Retina (tissue), 1 donor: ENCODE data around the gene DBH.

ENCODE experiments used
- DNase-seq: peaks from one replicate; pipeline ENCODE4 v3.0.0-alpha.2; 2016

The DBH gene

DNA sequence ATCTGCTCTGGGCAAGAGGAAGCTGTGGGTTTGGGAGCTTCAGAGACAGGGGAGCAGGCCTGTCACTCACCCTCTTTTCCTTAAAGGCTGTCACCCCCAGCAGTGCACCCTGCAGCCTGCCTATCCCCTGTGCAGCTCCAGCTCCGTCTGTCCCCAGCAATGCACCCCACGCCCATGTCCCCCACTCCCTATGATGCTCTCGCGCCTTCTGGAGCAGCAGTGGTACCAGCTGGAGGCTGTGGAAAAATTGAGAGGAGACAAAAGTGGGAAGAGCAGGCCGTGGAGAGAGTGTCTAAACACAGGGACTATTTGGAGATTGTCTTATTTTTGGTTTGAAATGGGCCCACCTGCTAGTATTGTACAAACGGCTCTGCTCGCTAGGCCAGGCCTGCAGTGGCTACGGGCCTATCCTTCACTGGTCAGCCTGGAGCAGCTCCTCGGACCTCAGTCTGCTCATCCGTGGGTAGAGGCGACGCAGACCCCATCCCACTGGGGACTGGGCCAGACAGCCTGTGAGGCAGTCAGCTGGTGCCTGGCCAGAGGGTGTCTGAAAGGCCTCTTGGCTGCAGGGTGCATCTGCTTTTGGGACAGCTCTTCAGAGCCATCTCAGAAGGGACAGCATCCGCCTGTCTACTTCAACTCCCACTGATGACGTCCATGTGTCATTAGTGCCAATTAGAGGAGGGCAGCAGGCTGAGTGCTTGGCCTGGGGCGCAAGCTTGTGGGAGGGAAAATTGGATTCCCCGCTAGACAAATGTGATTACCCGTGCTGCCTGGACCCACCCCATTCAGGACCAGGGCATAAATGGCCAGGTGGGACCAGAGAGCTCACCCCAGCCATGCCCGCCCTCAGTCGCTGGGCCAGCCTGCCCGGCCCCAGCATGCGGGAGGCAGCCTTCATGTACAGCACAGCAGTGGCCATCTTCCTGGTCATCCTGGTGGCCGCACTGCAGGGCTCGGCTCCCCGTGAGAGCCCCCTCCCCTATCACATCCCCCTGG lies at the start of gene DBH:
Gene DBH (plus strand): TSS at position 831 of the 999 bp plus-strand sequence. CDS start 9 bp downstream, at position 840.
- DNase-seq = no peak

DNA sequence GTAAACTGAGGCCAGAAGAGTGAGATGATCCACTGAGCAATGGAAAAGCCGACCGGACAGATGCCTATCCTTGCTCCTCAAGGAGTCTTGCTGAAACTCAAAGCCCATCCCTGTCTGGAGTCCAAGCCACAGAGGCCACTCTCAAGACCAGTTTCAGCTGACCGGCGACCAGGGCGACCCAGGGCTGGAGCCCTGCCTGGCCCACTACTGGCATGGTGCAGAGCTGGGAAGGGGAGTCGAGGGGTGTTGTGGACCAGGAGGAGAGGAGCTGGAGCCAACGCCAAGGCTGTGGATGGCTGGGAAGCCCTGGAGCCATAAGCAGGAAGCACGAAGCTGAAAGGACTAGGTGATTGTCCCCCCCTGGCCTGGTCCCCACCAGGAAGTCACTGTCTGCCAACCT lies 49.1 kb upstream of the DBH start:
- DNase-seq = no peak

DNA sequence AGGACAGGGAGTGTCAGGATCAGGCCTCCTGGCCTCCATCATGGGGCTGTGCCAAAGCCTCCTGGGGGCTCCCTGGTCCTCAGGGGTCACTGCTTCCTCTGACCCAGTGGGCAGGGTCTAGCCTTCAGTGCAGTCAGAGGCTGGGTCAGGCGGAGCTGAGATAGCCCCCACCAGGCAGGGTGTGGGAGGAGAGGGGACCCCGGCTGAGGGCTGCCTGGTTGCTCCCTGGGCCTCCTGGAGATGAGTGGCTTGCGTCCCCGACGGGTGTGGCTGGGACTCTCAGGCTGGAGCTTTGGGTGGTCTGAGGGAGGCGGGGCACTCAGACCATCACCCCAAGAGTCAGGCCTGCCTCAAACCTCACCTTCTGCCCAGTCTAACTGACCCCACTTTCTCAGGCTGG lies 48.7 kb upstream of the DBH start:
- DNase-seq = no peak

DNA sequence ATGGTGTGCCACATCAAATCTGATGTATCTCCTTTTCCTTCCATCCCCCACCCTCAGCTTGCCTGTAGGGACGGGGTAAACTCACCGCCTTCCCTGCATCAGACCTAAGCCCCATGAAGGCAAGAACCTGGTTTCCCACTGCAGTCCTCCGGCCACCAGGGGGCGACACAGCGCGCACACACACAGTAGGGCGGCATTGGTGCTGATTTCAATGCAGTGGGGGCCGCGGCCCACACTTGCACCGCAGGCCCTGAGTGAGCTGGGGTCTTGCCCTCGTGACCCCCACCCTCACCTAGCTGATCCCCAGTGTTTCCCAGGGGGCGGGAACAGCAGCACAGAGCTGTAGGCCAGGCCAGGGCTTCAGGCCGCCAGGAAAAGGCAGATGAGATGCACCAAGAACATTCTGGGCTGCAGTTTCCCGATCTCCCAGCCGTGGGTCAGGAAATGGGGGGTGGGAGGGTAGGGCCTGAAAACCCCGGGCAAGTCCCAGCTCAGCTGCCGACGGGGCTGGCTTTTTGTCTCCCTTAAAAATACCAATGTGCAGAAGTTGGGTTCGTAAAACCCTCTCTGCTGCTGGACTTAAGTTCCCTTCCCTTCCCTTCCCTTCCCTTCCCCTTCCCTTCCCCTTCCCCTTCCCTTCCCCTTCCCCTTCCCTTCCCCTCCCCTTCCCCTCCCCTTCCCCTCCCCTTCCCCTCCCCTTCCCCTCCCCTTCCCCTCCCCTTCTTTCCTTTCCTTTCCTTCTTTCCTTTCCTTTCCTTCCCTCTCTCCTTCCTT lies 46.5 kb upstream of the DBH start:
- DNase-seq = no peak

DNA sequence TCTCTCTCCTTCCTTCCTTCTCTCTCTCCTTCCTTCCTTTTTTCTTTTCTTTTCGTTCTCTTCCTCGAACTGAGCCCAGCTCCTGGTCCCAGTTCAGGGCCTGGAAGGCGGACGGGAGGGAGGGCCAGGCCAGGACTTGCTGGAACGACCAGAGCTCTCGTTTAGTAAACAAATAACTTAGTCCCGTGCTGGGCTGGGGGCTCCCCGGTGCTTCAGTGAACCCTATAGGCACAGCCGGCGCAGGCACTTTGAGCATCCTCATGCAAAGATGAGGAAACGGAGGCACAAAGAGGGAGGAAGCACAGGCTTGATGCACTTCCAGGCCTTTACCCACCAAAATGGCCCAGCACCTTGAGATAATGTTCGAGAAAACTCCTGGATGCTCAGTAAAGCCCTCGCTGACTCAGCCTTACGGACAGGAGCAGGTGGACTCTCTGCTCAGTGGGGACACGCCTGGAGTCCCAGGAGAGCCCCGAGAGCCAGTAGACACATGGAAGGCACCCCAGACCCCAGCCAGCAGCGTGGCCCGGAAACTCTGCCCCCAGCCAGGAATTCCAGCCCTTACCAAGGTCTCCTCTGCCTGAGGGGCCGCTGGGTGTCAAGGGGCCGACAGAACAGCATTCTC lies 45.8 kb upstream of the DBH start:
- no peak for DNase-seq

DNA sequence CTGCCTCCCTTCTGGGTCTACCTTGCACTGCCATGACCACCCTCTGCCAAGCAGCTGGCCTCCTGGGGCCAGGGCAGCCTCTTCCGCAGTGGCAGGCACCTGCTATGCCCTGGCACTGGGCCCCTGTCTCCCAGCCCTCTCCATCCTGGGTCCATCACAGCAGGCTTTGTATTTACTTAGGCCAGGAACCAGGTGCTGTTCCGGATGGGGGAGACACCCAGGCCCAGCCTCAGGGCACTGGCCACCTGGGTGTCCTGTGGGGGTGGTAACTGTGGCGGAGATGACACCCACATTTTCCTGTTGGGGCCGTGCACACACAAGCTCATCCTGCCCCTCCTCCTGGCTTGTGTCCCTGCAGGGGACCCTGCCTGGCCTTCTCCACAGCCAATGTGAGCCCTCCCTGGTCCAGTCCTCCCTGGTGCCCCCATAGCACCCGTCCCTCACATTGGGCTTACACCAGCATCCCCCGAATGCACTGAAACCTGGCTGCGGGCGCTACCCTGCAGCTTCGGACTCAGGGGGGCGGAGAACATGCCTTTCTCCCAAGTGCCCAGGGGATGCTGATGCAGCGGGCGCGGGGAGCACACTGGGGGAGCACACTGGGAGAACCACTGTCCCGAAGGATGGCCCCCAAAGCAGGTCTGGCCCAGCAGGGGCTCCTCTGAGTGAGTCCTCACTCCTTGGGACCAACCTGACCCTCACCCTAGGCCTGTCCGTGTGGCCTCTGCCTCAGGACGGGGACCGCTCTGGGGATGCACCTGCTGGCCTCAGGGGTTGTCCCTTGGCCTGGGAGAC lies 44.9 kb upstream of the DBH start:
- no peak for DNase-seq

DNA sequence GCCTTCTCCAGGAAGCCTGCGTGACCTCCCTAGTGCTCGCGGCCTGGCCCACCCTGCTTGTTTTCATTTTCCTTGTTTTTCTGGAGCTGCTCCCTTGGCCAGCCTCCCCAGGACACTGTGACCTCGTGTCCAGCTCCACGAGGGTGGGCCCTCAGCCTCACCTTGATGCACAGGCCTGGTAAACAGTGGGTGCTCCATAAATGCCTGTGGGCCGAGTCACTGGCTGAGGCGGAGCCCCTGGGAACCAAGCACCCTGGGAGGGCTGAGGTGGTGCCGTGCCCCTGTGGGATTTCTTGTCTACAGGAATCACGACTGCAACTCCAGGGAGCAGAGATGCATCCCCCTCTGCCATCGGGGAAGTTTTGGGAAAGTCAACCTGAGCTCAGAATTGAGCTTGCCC lies 44.2 kb upstream of the DBH start:
- DNase-seq = no peak

DNA sequence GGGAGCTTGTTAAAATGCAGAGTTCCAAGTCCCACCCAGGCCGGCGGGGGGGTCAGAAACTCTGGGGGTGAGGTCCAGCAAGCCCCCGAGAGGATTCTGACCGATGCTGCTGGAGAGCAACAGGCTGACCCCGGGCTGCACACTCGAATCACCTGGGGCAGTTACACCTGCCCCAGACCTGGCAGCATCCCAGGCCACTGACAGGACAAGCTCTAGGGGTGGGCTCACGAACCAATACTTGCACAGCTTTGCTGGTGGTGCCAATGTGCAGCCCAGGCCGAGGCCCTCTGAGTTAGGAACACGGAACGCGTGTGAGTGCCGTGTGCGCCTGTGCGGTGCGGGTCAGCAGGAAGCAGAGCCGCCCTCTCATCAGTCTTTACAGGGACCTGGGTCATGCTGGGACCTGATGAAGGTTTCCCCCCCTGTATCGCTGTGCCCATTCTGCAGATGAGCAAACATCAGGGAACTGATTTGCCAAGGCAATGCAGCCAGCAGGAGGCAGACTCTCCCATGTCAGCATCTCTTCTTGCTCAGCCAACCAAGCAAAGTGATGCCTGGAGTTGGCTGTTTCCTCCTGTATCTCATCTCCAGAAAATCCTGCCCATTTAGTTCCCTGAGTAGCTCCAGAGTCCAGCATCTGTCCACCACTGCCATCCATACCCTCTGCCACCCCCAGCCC lies 43.3 kb upstream of the DBH start:
- no peak for DNase-seq

DNA sequence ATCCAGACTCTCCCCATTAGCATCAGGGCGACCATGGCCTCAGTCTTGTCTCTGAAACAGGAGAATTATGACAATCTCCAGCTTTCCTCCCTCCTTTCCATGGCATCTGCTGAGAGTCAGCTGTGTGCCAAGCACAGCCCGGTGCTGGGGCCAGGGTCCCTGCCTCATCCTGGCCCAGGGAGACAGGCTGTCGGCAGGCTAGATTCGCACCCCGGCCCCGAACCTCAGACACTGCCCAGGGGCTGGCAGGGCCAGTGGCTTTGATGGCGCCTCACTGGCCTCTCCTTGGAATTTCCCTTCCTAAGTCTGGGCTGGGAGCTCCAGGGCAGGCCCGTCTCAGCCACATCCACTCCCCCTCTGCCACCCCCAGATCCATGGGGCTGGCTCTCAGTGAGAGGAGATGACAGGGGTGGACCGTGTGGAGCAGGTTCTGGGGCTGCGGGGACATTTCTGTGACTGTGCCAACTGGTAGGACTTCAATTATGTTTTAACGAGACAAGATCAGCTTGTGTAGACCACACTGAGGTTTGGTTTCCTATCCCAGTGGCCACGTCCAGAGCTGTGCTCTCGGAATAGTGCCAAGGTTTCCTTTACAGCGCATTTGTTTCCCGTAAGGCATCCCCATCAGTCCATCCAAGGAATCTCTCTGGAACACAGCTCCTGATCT lies 42.4 kb upstream of the DBH start:
- DNase-seq = no peak

DNA sequence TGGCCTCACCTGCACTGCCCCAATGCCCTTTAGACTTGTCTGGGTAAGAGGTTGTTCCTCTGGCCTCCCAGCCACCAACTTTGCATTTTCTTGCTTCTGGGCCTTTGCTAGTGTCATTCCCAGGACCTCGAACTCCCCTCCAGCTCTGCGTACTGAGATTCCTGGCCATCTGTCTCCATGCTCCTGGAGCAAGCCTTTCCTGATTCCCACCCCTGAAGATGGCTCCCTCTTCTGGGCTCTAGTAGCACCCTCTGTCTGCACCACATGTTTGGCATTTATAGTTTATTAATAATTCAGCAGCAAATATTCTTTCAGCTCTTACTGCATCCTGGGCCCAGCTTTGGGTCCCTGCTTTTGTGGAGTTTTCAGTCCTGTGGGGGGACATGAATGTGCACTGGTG lies 41.9 kb upstream of the DBH start:
- DNase-seq = no peak

DNA sequence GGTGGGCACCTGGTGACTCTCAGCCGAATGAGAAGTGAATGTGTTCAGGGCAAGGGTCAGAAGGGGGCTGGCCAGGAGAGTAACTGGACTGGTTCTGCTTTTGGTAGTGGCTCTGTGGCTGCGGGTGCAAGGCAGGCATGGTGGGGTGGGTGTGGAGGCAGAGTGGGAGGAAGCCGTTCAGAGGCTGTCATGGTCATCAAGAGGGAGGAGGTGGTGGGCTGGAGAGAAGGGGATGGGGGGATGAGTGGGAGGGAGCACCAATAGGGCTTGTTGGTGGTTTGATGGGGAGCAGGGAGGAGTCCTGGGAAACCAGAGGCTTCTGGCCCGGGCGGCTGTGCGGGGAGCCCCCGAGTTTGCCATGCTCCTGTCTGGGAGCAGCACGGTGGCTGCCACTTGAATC lies 40.3 kb upstream of the DBH start:
- DNase-seq = no peak

DNA sequence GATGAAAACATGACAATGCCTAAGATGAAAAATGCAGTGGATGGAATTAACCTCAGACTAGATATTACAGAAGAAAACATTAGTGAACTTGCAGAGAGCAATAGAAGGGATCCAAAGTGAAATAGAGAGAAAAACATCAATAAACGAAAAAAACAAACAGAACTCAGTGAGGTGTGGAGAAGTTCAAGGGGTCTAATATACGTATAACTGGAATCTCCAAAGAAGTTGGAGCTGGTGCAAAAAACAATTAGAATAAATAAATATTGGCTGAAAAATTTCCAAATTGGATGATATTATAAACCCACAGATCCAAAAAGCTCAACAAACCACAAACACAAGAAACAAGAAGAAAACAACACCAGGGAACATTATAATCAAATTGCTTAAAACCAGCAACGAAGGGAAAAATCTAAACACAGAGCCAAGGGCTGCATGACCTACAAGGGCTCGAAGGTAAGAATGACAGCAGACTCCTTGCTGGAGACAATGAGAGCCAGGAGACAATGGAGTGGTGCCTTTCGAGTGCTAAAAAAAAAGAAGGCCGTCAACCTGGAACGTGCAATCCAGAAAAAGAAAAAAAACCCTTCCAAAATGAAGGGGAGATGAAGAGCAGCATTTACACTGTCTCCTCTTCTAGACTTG lies 38.7 kb upstream of the DBH start:
- no peak for DNase-seq

DNA sequence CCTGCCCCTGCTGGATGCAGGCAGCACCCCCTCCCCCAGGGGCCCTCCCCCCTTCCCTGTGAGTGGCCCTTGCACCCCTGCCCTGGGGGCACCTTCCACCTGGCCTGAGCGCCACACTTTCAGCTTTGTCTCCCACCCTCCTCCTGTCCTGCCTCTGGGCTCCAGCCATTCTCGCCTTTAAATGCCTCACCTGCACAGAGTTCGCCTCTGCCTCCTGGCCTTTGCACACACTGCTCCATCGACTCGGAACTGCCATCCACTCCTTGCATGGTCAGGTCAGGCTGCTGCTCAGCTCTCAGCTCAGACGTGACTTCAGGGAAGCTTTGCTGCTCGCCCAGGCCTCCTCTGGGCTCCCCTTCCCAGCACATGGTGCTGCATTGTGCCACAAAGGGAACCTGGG lies 37.2 kb upstream of the DBH start:
- DNase-seq = no peak

DNA sequence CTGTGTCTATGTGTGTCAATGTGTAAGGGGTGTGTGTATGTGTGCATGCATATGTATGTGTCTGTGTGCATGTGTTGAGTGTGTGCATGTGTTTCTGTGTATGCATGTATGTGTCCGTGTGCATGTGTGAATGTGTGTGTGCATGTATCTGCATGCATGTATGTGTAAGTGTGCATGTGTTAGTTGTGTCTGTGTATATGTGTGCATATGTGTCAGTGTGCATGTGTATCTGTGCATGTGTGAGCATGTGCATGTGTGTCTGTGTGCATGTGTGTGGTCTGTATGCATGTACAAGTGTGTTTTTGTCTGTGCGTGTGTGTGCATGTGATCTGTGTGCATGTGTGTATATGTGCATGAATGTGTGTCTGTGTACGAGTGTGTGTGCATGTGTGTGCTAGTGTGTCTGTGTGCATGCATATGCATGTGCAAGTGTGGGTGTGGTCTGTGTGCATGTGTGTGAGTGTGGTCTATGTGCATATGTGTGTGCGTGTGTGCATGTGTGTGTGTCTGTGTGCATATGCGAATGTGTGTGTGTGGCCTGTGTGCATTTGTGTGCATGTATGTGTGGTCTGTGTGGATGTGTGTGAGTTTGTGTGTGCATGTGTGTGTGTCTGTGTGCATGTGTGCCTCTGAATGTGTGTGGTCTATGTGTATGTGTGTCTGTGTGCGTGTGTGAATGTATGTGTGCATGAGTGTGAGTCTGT lies 36.5 kb upstream of the DBH start:
- no peak for DNase-seq

DNA sequence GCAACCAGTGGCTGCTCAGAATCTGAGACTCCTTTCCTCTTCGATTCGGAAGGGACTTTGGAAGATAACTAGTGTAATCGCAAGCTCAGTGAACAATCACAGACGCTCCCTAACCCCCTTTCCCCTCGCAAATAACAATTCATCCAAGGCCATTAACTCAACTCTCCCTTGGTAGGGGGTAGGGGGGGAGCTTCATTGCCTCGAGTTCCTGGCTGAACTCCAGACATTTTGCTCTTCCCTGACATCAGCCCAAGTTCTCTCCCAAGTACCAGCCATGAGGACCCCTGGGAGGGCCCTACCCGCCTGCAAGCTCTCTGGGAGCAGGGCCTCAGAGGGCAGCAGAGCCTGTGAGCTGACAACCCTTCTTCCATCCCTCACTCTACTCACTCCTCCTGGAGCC lies 35.4 kb upstream of the DBH start:
- DNase-seq = no peak

DNA sequence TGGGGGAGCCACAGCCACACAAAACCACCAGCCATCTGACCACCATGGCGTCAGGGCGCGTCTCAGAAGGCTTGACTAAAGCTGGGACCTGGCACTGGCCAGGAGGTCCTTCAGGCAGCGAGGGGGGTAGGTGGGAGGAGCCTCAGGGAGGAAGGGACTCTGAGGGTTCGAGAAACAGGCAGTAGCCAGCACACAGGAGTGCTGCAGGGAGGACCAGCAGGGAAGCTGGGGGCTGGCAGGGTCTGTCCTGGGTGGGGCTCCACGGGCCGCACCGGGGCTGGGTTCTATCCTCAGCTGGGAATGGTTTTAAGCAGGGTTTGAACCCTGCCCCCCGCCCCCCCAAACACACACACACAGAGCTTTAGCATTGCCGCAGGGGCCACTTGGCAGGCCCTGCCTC lies 34.4 kb upstream of the DBH start:
- DNase-seq = no peak

DNA sequence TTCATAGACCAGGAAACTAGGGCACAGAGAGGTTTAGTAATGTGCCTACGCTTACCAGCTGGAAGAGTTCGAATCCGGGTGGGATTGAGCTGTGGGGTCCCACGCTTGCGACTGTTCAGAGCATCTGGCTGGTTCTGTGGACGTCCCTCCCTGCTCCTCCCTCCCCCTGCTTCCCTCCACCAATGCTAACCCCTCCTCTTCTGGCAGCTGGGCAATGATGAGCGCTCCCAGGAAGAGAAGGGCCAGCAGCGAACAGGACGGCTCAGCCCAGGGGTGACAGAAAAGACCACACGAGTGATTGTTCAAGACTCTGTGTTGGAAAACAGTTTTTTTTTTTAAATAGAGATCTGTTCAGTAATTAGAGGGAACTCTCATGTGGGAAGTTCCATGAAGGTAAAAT lies 33.9 kb upstream of the DBH start:
- DNase-seq = peak; percentile 1

DNA sequence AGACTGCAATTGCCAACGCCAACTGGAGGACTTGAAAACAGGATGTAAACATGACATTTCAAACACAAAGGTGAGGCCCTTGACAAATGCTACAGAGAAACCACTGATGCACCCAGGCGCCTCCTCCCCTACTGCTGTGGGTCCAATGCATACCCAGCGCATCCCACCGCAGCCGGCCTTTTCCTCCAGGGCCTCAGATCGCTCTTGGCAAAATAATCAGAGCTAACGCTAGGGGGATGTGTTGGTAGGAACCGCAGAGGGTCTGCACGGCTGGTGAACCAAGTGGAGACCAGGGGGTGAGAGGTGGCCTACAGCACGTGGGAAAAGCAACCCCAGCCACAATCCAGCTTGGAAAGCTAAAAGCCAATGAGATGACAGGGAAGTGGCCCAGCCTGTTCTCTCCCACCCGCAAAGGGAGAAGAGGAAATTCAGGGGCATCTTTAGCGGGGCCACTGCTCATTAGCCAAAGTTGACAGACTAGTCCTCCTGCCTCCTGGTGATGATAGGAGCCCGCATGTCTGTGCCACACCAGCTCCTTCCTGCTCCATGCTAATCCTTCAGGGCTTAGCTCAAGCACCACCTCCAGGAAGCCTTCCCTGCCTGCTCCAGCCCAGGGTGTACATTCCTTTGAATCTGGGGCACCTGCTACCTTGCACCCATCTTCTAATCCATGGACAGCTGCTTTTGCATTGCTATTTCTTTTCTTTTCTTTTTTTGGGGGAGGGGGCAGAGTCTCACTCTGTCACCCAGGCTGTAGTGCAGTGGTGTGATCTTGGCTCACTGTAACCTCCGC lies 32.8 kb upstream of the DBH start:
- DNase-seq = peak; percentile 44

DNA sequence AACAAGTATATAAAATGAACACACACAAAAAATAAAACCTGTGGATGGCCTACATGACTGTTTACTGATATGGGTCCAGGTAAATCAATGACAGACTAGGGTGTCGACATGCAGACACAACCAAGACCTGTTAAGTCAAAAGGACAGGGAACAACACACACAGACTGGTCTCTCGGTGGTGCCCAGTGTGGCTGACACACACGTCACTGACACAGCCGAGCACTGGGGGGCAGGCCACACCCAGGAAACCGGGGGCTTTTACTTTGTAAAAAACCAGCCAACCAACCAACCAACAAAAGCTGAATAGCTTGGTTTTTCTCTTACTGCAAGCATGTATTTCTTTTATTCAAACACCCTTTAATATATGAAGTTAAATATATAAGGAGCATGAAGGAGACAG lies 31.9 kb upstream of the DBH start:
- peak; percentile 3 for DNase-seq

DNA sequence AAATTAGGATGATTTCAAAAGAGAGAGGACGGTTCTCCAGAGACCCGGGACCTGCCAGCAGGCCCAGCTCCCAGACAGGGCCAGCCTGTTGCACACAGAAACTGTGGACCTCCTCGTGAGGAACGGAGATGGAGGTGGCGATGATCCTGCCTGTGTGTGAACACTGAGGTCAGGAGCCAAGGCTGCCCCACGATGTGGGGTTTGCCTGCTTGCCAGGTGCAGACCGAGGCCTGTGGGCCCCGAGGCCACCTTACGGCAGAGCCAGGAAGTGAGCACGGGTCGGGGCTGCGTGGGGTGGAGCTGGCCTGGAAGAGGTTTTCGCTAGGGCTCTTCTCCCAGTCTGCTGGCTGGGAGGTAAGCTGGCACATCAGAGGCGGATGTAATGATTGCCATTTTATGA lies 31.3 kb upstream of the DBH start:
- no peak for DNase-seq
